CD1c-positive myeloid dendritic cell (primary cell): ENCODE results near the gene BLTP3A.

Source experiments
- DNase-seq: peaks from one replicate; pipeline ENCODE4 v3.0.0-alpha.2; 2016; ENCODE audit errors: extremely low spot score

The BLTP3A gene

DNA sequence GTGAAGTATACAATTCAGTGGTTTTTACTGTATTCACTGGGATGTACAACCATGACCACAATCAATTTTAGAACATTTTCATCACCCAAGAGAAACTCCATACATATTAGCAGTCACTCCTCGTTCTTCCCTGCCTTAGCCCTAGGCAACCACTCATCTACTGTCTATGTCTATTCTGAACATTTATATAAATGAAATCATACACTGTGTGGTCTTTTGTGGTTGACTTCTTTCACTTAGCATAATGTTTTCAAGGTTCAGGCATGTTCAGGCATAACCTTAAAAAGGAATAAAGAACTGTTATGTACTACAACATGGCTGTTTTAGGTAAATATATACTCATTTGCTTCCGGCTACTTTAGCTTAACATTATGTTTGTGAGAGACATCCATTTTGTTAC lies 37.3 kb downstream of the BLTP3A start:
- DNase-seq, result no peak

DNA sequence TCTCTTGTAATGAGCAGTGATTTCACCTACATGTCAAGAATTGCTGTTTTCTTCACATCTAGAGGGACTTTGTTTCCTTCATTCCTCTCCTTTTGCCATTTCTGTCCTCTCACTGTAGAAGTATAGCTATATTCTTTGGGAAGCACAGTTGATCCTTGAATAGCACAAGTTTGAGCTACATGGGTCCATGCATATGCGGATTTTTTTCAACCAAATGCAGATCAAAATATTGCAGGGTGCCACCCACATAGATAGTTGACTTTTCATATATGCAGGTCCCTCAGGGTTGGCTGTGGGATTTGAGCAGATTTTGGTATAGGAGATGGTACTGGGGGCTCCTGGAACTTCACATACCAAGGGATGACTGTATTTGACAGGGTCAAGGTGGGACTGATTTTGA lies 41.1 kb downstream of the BLTP3A start:
- DNase-seq, result no peak

DNA sequence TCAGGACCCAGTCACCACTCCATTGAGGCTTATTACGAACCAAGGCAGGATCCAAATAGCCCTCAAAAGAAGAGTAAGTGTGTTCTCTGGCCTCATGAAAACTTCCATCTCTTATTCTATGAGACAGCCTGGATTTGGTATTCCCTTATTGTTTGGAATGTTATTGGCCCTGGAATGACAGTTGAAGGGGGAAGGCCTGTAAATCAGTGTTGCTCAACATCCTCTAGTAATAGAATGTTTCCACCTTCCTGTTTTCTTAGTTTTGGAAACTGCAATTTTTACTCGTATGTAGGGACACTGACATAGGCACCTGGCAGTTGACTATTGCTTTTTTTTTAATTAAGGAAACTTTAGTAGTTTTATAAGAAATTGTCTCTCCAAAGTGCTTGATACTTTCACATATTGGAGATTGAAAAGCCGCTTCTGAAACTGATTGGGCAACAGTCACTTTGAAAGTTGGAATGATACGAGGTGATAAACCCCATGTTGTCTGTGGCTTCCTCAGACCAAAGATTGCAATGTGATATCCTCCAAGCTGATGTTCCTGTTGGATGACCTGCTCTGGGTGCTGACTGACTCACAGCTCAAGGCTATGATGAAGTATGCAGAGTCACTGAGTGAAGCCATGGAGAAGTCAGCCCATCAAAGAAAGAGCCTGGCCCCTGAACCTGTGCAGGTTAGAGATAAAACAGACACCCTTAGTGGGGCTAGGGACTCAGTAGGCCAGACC lies 43.1 kb downstream of the BLTP3A start:
- DNase-seq, result peak; percentile 31

DNA sequence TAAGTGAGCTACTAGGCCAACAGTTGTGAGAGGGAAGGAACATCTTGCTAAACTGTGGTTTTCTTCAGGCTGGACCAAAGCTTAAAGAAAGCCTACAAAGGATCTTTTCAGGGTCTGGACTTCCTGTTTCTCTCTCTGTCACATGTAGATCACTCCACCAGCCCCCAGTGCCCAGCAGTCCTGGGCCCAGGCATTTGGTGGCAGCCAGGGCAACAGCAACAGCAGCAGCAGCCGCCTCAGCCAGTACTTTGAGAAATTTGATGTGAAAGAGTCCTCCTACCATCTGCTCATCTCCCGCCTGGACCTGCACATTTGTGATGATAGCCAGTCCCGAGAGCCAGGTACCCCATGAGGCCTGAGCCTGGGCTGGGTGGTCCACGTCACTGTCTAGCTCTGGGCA lies 44.1 kb downstream of the BLTP3A start:
- peak; percentile 3 for DNase-seq

DNA sequence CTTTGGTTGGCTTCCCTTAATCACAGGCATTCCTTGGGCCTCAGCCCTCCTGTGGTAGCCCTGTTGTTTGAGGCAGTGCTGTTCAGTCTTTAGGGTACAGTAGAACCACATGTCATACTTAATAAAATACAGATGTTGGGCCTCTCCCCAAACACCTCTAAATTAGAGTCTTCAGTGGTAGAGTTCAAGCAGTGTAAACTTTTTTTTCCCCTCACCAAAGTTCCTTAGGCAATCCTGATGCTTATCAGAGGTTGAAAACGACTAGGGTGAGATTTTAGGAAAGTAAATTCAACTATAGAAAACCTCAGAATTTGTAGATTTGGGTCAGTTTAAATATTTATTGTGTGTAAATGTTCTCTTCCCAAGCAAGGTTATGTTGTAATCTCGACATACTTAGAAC lies 44.6 kb downstream of the BLTP3A start:
- DNase-seq, result no peak

DNA sequence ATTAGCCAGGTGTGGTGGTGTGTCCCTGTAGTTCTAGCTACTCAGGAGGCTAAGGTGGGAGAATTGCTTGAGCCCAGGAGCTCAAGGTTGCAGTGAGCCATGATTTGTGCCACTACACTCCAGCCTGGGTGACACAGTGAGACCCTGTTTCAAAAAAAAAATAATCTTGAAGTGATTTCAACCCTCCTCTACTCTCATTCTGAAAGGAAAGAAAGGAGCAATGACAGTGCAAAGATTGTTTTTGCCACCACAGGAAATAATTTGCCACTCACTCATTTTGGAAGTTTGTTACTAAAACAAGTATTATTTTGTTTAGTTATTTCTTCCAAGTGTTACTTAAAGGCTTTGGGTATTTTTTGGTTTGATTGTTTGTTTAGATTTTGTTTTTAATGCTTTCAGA lies 45.6 kb downstream of the BLTP3A start:
- DNase-seq, result no peak

DNA sequence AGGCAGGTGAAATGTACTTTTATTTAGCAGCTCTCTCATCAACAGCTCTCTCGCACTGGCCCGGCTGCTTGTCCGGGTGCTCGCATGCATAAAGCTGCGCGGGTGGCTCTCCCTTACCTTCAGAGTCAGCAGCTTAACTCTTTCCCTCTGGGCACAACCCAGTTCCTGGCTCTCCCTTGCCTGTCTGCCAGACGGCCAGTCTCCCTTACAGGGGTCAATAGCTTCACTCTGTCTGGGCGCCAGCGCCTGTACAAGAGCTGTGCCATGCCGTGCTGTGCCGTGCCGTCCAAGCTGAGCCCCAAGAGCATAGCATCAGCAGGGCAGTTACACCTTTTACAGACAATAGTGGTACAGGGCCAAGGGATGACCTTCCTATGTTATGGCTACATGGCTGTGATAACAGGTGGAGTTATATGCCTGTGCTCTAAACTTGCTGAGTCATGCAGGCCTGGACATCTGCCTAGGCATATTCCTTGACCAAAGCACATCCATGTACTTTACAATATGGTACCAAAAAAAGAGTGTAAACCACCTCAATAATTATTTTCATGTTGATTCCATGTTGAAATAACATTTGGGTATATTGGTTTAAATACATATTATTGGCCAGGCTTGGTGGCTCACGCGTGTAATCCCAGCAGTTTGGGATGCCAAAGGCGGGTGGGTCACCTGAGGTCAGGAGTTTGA lies 47.9 kb downstream of the BLTP3A start:
- no peak for DNase-seq
